SKM-1 (cell line): ENCODE data around the gene SLC48A1.

Experiments used
- DNase-seq: peaks from one replicate; lab custom pipeline; 2025; ENCODE audit not compliant: unreplicated experiment; lab: John Stamatoyannopoulos, UW

Gene SLC48A1

GRCh38 chr12:47790676-47791350 is 17.8 kb downstream of the SLC48A1 start:
- DNase-seq: no peak

DNA sequence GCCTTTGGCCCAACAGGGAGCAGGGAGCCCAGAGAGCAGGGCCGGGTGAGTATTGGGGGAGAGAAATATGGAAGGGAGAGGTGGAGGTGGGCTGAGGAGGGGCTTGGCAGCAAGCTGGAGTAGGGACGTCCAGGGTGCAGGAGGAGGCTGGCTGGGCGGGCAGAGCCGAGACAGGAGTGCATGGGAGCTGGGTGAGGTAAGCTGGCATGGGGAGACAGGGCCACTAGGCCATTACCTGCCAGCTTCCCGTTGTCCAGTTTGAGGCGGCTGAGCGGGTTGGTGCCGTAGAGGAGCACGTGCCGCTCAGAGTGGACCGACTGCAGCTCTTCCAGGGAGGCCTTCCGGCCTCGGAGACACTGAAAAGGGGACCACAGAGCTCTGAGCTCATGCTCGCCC is 18.3 kb downstream of the SLC48A1 start:
- no peak for DNase-seq

DNA sequence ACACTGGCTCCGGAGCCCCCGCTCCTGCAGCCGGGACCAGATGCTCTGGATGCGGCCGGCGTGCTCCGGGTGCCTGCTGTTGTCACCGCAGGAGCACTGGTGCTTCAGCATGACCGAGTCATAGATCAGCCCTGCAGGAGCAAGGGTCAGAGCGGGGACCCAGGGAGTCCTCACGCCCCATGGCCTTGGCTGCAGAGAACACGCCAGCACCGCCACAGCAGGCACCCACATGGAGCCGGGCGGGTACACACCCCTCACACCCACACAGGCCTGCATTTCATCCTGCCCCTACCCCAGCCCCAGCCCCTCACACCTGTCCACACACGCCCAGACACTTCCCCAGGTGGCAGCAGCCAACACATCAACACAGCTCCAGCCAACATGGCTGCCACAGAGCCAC is 18.8 kb downstream of the SLC48A1 start:
- no peak for DNase-seq

GRCh38 chr12:47793015-47793681 is 20.1 kb downstream of the SLC48A1 start:
- DNase-seq: no peak

DNA sequence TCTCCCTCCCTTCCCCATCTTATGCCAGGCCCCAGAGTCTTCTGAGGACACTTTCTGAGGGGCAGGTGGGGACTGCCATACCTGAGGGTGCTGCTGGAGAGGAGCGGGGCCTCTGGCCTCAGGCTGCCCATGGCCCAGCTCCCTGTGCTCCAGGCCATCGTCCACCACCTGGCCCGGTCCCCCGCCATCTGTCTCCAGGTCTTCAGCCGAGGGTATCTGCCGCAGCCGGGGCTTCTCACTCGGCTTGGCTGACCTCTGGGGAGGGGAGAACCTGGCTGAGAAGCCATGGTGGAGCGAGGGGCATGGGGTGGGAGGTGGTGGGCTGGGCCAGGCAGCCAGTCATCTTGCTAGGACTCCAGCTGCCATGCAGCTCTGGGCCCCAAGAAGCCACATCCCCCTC is 21.6 kb downstream of the SLC48A1 start:
- no peak for DNase-seq

GRCh38 chr12:47795121-47795813 is 22.2 kb downstream of the SLC48A1 start:
- DNase-seq: no peak

GRCh38 chr12:47795814-47796411 is 22.9 kb downstream of the SLC48A1 start:
- DNase-seq: no peak

DNA sequence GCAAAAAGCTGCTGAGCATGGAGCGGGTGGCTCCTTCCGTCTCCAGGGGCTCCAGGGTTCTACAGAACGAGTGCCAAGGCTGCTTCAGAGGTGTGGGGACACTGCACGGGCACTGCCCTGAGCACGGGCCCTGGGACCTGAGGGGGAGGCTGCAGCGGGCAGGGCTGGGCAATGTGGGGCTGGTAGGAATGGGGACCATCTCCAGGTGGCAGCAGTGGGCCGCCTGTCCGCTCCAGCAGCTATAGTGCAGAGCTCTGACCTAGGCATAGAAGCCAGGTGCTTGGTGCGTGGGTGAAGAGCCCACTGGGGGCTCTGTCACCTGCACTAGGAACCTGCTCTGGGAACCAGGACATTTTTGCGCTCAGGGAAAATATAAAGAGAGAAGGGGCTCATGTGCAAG is 24.4 kb downstream of the SLC48A1 start:
- no peak for DNase-seq

DNA sequence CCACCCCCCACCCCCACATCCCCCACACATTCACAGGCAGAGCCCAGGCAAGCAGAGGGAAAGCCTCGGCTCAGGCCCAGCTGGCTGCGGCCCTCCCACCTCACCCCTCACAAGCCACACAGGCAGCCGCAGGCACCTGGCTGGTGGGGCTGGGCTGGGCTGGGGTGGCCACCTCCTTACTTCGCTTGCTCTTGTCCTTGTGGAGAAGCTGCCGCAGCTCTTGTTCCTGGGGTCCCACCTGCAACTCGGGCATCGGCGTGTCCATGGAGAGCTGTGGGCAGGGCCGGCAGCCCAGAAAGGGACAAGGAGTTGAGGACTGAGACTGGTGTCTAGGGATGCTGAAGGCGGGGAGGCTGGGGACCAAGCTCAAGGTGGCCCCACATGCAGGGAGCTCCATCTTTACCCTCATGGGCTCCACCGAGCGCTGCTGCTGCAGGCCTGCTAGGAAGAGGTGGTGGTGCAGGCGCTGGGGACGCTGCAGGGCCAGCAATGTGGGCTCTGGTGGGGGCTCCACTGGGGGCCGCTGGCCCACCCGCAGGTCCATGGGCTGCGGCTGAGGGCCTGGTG is 25.4 kb downstream of the SLC48A1 start:
- no peak for DNase-seq

DNA sequence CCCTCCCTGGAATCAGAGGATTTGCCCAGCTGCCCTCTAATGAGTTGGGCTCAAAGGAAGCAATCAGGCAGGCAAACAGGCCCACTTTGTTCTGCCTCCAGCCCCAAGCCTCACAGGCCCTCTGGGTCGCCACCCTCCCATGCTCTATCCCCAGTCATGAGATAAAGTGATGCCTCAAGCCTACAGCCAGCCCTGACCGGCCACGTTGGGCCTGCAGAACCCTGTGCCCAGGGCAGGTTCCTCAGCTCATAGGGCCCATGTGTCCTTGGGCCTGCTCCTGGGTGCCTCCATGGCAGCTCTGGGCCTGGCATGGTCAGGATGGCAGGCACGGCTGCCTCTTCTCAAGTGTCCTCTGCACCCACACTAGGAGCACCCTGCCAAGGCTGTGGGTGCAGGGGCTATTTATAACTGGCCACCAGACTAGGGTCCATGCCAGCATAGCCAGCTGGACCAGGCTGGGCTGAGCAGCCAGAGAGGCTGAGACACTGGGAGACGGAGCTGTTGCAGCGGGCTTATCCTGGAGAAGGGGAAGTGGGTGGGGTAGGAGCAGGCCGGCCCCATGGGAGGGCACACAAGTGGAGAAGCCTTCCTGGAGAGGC is 26.4 kb downstream of the SLC48A1 start:
- DNase-seq: no peak

GRCh38 chr12:47800582-47800981 is 27.5 kb downstream of the SLC48A1 start:
- DNase-seq: no peak

DNA sequence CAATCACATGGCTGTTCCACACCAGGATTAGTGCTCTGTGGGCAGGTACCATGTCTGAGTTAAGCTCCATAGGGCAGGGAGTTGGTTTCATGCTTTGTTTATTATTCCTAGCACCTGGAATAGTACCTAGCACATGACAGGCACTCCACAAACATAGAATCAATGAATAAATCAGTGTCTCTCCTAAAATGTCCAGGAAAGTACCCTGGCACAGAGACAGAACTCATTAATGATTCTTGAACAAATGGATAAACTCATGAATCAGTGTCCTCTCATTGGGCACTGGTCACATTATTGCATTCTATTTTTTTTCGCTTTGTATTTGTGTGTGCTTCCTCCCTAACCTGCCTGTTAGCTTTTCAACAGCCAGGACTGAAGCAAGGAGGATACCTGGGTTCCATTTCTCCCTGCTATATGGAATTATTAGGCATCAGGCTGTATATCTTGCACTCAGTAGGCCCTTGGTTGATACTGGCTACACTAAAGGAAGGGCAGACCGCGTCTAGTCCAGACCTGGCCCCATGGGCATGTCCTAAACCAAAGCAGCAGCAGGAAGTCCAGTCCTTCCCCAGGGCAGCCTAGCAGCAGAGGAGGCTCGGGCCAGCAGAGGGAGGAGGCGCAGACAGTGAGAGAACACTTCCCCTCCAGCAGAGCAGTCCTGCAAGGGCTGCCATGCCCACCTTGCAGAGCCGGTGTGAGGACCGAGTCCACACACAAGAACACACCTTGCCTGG is 28.3 kb downstream of the SLC48A1 start:
- DNase-seq: no peak

DNA sequence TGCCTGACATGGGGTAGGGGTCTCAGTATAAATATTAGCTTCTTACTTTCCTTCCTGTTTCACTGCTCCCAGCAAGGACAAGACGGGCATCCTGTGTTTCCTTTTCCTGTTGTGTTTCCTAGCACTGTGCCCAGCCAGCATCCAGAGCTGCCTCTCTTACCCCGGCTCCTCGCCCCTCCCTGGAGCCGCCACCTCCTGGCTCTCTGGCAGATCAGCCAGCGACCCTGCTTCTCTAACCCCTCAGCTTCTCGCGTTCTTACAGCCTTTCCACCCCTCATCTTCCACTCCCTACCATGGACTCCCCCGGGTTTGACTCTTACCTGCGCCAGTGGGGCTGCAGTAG is 28.8 kb downstream of the SLC48A1 start:
- DNase-seq: no peak

GRCh38 chr12:47802312-47802711 is 29.3 kb downstream of the SLC48A1 start:
- DNase-seq: no peak

DNA sequence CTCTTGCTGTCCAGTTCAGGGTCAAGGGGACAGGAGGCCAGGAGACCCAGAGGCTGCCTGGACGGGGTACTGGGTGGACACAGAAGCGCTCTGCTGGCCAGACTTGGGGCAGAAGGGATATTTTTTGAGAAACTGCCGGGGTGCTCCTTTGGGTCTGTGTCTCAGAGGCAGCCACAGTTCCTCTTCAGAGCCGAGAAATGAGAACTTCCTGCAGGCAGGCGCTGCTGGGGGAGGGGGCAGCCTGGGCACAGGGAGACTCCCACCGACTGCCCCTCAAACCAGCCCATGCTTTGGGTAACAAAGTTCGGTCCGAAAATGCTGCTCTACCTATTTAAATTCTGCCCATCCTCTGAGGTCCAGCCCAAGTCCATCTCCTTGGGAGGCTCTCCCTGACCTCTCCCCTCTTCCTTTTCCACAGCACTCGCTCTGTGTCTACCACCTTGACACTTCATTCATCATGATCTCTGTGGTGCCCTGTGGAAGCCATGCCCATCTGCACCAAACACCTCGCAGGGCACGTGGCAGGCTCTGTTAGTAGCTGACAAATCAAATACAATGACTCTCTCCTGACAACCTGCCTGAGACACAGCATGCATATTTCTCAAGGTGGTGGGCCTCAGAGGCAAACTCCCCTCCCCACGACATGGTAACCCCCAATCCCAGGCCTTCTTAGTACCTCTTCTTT is 30.3 kb downstream of the SLC48A1 start:
- no peak for DNase-seq

GRCh38 chr12:47804171-47804570 is 31.1 kb downstream of the SLC48A1 start:
- no peak for DNase-seq

GRCh38 chr12:47805417-47805816 is 32.4 kb downstream of the SLC48A1 start:
- DNase-seq: no peak

- DNase-seq: no peak
Observed at GRCh38 chr12:47807338-47807737, 34.3 kb downstream of the SLC48A1 start.

DNA sequence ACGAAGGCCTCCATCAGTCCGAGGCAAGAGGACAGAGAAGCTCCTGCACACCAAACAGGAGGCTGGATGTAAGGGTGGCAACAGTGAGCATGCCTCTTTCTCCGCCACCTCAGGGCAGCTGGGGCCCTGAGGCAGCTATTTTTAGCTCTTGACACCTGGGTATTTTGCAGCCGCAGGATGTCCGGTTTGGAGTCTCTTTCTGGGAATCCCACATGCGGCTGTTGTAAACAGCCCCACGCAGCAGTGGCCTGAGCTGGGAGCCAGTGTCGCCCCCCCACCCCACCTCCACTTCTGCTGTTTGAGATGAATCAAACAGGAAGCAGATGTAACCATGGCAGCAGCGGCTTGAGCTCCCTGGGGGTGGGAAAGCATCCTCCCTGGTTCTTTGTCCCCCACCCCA is 35.0 kb downstream of the SLC48A1 start:
- no peak for DNase-seq
